ENCODE measurements around the gene CACNG6.

DNA sequence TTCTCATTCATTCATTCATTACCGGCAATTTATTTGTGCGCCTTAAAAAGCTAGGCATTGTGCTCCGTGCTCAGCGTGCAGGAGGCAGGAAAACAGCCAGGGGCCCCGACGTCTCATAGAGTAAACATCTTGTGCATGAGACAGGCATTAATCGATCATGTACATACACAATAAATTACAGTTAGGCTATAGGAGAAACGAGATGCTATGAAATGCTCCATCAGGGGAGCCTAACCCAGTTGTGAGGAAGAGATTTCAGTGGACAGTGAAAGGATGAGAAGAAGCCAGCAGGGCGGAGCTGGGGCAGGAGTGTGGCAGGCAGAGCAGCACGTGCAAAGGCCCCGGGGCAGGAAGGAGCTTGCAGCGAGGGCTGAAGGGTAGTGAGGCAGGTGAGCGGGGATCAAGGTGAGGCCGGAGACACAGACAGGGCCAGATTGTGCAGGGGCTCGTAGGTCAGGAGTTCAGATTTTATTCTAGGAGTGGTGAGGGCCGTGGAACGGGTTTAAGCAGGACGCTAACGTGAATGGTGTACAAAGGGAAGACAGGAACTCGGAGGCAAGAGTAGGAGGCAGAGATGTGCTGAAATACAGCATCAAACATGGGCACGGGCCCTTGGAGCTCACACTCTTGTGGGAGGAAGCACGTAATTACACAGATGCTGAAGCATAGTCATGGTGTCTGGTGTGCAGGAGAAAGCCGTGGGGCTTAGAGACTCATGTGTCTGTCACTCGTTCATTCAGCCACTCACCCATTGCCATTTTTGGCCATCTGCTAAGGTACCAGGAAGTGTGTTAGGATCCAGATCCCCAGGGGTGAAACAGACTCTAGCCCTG, 7.8 kb upstream of the CACNG6 start:
- TF ChIP-seq, protein P1, sequence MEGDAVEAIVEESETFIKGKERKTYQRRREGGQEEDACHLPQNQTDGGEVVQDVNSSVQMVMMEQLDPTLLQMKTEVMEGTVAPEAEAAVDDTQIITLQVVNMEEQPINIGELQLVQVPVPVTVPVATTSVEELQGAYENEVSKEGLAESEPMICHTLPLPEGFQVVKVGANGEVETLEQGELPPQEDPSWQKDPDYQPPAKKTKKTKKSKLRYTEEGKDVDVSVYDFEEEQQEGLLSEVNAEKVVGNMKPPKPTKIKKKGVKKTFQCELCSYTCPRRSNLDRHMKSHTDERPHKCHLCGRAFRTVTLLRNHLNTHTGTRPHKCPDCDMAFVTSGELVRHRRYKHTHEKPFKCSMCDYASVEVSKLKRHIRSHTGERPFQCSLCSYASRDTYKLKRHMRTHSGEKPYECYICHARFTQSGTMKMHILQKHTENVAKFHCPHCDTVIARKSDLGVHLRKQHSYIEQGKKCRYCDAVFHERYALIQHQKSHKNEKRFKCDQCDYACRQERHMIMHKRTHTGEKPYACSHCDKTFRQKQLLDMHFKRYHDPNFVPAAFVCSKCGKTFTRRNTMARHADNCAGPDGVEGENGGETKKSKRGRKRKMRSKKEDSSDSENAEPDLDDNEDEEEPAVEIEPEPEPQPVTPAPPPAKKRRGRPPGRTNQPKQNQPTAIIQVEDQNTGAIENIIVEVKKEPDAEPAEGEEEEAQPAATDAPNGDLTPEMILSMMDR (IDR thresholded peaks at IDR 0.05; ENCODE audit: low read length) = no peak
- no peak for TF ChIP-seq EZH2 (IDR thresholded peaks at IDR 0.05; ENCODE audit: borderline replicate concordance, low read length)

Measured in OCI-LY1 (cell line).